ENCODE measurements around the gene UBE3C. TPM values are rescaled to one million over a fixed set of nuclear protein-coding genes. Genes with fewer than 3 reads are reported as not detected.
"Not testable (repeated sequence)": the region's sequence is repeated elsewhere in the genome, so short reads cannot be mapped to it uniquely, and the experiment has no call there.

The UBE3C gene
- polyA plus RNA-seq, 6 donors from 2014 or later, result 16.2 to 22.0 (median 17.5) TPM

GRCh38 chr7:157120181-157120580, 18.5 kb upstream of the UBE3C start:
- Mint-ChIP-seq H3K27me3 (peaks cover 3 to 20% (median 8%) of the 10 kb centered on the region in 3 donors), H3K4me3 (no peak overlapping the region), H3K4me1 (no peaks in the 10 kb centered on the region), H3K9me3 (peaks cover 0 to 20% (median 7%) of the 10 kb centered on the region in 7 donors), H3K27ac (peak overlapping the region in 1 of 6 donors; percentile 35), H3K36me3 (no peaks in the 10 kb centered on the region)
- ATAC-seq (ENCODE audit: low read depth in 2 of 2), result no peak
- no peak for DNase-seq

- Mint-ChIP-seq H3K4me3 (no peak overlapping the region), H3K9me3 (peaks cover 0 to 15% (median 6%) of the 10 kb centered on the region in 7 donors), H3K27ac (no peak overlapping the region), H3K4me1 (no peaks in the 10 kb centered on the region), H3K36me3 (no peaks in the 10 kb centered on the region), H3K27me3 (peaks cover 3 to 20% (median 8%) of the 10 kb centered on the region in 3 donors)
- ATAC-seq (ENCODE audit: low read depth in 2 of 2), result no peak
- DNase-seq, result no peak
Measured at GRCh38 chr7:157121184-157121715, 17.5 kb upstream of the UBE3C start.

GRCh38 chr7:157122800-157123495, 15.8 kb upstream of the UBE3C start:
- H3K36me3 Mint-ChIP-seq, result no peaks in the 10 kb centered on the region
- peak overlapping the region in 1 of 6 donors; percentile 49 for H3K27ac Mint-ChIP-seq
- H3K9me3 Mint-ChIP-seq, result peaks cover 0 to 3% (median 2%) of the 10 kb centered on the region in 7 donors

GRCh38 chr7:157124690-157125089, 14.0 kb upstream of the UBE3C start:
- no peaks in the 10 kb centered on the region for H3K4me1 Mint-ChIP-seq
- no peaks in the 10 kb centered on the region for H3K36me3 Mint-ChIP-seq
- peaks cover 7 to 35% (median 24%) of the 10 kb centered on the region in 3 donors for H3K27me3 Mint-ChIP-seq
- no peak overlapping the region for H3K4me3 Mint-ChIP-seq
- ATAC-seq (ENCODE audit: low read depth in 2 of 2) (no peak), DNase-seq (no peak)
- H3K27ac Mint-ChIP-seq, result no peak overlapping the region
- no peaks in the 10 kb centered on the region for H3K9me3 Mint-ChIP-seq

More at GRCh38 chr7:157122800-157123495, 15.8 kb upstream of the UBE3C start:
- no peak for ATAC-seq (ENCODE audit: low read depth in 2 of 2)
- Mint-ChIP-seq H3K27me3 (peaks cover 3 to 27% (median 8%) of the 10 kb centered on the region in 3 donors), H3K4me3 (no peak overlapping the region), H3K4me1 (no peaks in the 10 kb centered on the region)
- no peak for DNase-seq

- ATAC-seq (ENCODE audit: low read depth in 2 of 2) (no peak), DNase-seq (no peak)
- H3K4me3 Mint-ChIP-seq, result no peak overlapping the region
- H3K36me3 Mint-ChIP-seq, result no peaks in the 10 kb centered on the region
- no peaks in the 10 kb centered on the region for H3K4me1 Mint-ChIP-seq
- peaks cover 10 to 35% (median 27%) of the 10 kb centered on the region in 3 donors for H3K27me3 Mint-ChIP-seq
- no peaks in the 10 kb centered on the region for H3K9me3 Mint-ChIP-seq
- no peak overlapping the region for H3K27ac Mint-ChIP-seq
Measured at GRCh38 chr7:157125376-157126223, 13.1 kb upstream of the UBE3C start.

GRCh38 chr7:157126921-157127320, 11.8 kb upstream of the UBE3C start:
- no peak for DNase-seq
- Mint-ChIP-seq H3K27me3 (peaks cover 17 to 45% (median 27%) of the 10 kb centered on the region in 3 donors), H3K27ac (peak overlapping the region in 1 of 6 donors; percentile 32), H3K4me3 (no peak overlapping the region), H3K4me1 (no peaks in the 10 kb centered on the region), H3K36me3 (no peaks in the 10 kb centered on the region), H3K9me3 (peaks cover 0 to 1% (median 0%) of the 10 kb centered on the region in 7 donors)
- no peak for ATAC-seq (ENCODE audit: low read depth in 2 of 2)

- no peak overlapping the region for H3K4me3 Mint-ChIP-seq
- no peak overlapping the region for H3K27ac Mint-ChIP-seq
- no peaks in the 10 kb centered on the region for H3K4me1 Mint-ChIP-seq
- DNase-seq, result no peak
- no peaks in the 10 kb centered on the region for H3K36me3 Mint-ChIP-seq
- no peak for ATAC-seq (ENCODE audit: low read depth in 2 of 2)
- H3K27me3 Mint-ChIP-seq, result peaks cover 17 to 50% (median 27%) of the 10 kb centered on the region in 3 donors
- H3K9me3 Mint-ChIP-seq, result peaks cover 0 to 1% (median 0%) of the 10 kb centered on the region in 7 donors
Measured at GRCh38 chr7:157129200-157129599, 9.5 kb upstream of the UBE3C start.

- no peaks in the 10 kb centered on the region for H3K36me3 Mint-ChIP-seq
- H3K9me3 Mint-ChIP-seq, result peaks cover 0 to 1% (median 0%) of the 10 kb centered on the region in 7 donors
- DNase-seq (no peak), ATAC-seq (ENCODE audit: low read depth in 2 of 2) (no peak)
- no peaks in the 10 kb centered on the region for H3K4me1 Mint-ChIP-seq
- peak overlapping the region in 1 of 6 donors; percentile 67 for H3K27ac Mint-ChIP-seq
- H3K4me3 Mint-ChIP-seq, result no peak overlapping the region
- H3K27me3 Mint-ChIP-seq, result peaks cover 17 to 47% (median 27%) of the 10 kb centered on the region in 3 donors
Measured at GRCh38 chr7:157129907-157130460, 8.7 kb upstream of the UBE3C start.

GRCh38 chr7:157130849-157131248, 7.9 kb upstream of the UBE3C start:
- not testable (repeated sequence) for ATAC-seq (ENCODE audit: low read depth in 2 of 2); H3K4me1 Mint-ChIP-seq; H3K4me3 Mint-ChIP-seq; H3K36me3 Mint-ChIP-seq; H3K9me3 Mint-ChIP-seq; DNase-seq; H3K27ac Mint-ChIP-seq
- H3K27me3 Mint-ChIP-seq, result peaks cover 17 to 41% (median 27%) of the 10 kb centered on the region in 3 donors

- Mint-ChIP-seq H3K36me3 (no peaks in the 10 kb centered on the region), H3K4me3 (peak overlapping the region in 1 of 8 donors; percentile 48), H3K9me3 (peaks cover 0 to 1% (median 0%) of the 10 kb centered on the region in 7 donors), H3K4me1 (peaks cover 0 to 5% (median 4%) of the 10 kb centered on the region in 3 donors), H3K27me3 (peaks cover 17 to 35% (median 27%) of the 10 kb centered on the region in 3 donors), H3K27ac (no peak overlapping the region)
- no peak for DNase-seq
- no peak for ATAC-seq (ENCODE audit: low read depth in 2 of 2)
Measured at GRCh38 chr7:157132796-157133195, 5.9 kb upstream of the UBE3C start.

GRCh38 chr7:157133304-157133703, 5.4 kb upstream of the UBE3C start:
- Mint-ChIP-seq H3K27ac (no peak overlapping the region), H3K36me3 (no peaks in the 10 kb centered on the region), H3K4me1 (peaks cover 0 to 5% (median 4%) of the 10 kb centered on the region in 3 donors), H3K27me3 (peaks cover 17 to 33% (median 23%) of the 10 kb centered on the region in 3 donors), H3K4me3 (no peak overlapping the region), H3K9me3 (peaks cover 0 to 1% (median 0%) of the 10 kb centered on the region in 7 donors)
- DNase-seq (no peak), ATAC-seq (ENCODE audit: low read depth in 2 of 2) (no peak)

- Mint-ChIP-seq H3K27ac (peak overlapping the region in 3 of 6 donors; percentile 3 to 20 (median 18)), H3K4me3 (peak overlapping the region in 3 of 8 donors; percentile 37 to 78 (median 40)), H3K27me3 (peaks cover 0 to 8% (median 0%) of the 10 kb centered on the region in 3 donors), H3K36me3 (no peaks in the 10 kb centered on the region), H3K4me1 (peaks cover 14 to 23% (median 20%) of the 10 kb centered on the region in 3 donors), H3K9me3 (no peaks in the 10 kb centered on the region)
- no peak for ATAC-seq (ENCODE audit: low read depth in 2 of 2)
- no peak for DNase-seq
Measured at GRCh38 chr7:157136372-157136771, 2.4 kb upstream of the UBE3C start.

GRCh38 chr7:157138101-157138423, 664 bp upstream of the UBE3C start:
- no peak for DNase-seq
- Mint-ChIP-seq H3K36me3 (no peaks in the 10 kb centered on the region), H3K27ac (peak overlapping the region; percentile 30 to 98 (median 78)), H3K27me3 (peaks cover 0 to under 1% (median 0%) of the 10 kb centered on the region in 3 donors), H3K4me3 (peak overlapping the region; percentile 55 to 91 (median 84)), H3K9me3 (no peaks in the 10 kb centered on the region), H3K4me1 (peaks cover 29 to 35% (median 34%) of the 10 kb centered on the region in 3 donors)
- no peak for ATAC-seq (ENCODE audit: low read depth in 2 of 2)
